GM18873 (cell line): ENCODE results near the gene ANKRD49.

Experiments
- ATAC-seq: cut with Tn5 transposase; IDR thresholded peaks from one replicate; pipeline ENCODE4 v1.9.1; 2021; ENCODE audit warnings: mild to moderate bottlenecking, moderate library complexity, moderate number of reproducible peaks; ENCODE audit not compliant: unreplicated experiment, low FRiP score

Gene ANKRD49

DNA sequence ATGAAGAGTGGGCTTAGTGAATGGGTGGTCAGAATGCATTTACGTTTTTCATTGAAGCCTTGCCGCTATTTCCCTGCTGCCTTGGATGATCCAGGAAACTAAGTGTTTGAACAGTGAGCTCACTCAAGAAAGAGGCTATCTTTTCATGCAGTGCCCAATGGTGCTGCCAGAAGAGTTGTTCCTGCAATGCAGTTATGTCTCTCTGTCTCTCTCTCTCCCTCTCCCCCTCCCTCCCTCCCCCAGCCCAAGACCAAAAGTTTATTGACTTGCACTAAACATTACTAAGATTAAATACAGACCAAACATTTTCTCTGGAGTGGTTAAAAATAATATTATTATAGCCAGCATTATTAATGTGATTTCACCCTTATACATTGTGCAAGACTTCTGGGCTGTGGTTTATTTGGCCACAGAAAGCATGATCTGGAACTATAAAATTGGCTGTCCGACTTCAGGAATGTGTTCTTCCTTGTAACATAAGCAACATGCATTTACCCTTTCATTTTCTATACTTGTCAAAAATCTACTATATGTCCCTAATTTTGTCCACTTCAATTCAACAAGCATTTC lies 43.3 kb downstream of the ANKRD49 start:
- ATAC-seq, result no peak

DNA sequence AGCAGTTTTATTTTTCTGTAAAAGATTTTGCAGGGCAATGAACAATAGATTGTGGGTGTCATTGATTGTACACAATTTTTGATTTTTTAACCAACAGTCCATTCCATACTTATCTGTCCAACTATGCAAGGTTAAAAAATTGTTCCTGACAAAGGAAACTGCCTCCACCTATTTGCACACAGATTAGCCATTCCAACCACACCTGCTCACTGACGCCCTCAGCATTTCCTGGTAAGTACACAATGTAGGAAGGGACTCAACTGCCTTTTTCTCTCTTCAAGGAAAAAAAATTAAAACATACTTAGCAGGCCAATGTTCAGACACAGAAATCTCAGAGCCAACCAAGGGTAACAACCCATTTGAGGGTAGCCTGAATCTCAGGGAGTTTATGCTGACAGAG lies 45.6 kb downstream of the ANKRD49 start:
- no peak for ATAC-seq

DNA sequence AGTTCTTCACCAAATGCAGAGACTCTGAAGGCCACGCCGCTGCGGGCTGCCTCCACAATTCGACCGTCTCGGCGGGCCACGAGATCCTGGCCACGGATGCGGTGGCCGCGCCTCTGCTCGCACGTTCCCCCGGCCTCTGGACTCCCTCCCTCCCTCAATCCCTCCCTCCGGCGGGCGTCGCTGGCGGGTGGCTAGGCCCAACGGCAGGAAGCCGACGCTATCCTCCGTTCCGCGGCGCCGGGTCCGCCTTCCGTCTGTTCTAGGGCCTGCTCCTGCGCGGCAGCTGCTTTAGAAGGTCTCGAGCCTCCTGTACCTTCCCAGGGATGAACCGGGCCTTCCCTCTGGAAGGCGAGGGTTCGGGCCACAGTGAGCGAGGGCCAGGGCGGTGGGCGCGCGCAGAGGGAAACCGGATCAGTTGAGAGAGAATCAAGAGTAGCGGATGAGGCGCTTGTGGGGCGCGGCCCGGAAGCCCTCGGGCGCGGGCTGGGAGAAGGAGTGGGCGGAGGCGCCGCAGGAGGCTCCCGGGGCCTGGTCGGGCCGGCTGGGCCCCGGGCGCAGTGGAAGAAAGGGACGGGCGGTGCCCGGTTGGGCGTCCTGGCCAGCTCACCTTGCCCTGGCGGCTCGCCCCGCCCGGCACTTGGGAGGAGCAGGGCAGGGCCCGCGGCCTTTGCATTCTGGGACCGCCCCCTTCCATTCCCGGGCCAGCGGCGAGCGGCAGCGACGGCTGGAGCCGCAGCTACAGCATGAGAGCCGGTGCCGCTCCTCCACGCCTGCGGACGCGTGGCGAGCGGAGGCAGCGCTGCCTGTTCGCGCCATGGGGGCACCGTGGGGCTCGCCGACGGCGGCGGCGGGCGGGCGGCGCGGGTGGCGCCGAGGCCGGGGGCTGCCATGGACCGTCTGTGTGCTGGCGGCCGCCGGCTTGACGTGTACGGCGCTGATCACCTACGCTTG lies 50.2 kb downstream of the ANKRD49 start, which contains the start of gene FUT4:
Gene FUT4 (plus strand): TSS at position 227 of the 951 bp plus-strand sequence. CDS start 213 bp downstream, at position 440.
- ATAC-seq, result peak; percentile 86

DNA sequence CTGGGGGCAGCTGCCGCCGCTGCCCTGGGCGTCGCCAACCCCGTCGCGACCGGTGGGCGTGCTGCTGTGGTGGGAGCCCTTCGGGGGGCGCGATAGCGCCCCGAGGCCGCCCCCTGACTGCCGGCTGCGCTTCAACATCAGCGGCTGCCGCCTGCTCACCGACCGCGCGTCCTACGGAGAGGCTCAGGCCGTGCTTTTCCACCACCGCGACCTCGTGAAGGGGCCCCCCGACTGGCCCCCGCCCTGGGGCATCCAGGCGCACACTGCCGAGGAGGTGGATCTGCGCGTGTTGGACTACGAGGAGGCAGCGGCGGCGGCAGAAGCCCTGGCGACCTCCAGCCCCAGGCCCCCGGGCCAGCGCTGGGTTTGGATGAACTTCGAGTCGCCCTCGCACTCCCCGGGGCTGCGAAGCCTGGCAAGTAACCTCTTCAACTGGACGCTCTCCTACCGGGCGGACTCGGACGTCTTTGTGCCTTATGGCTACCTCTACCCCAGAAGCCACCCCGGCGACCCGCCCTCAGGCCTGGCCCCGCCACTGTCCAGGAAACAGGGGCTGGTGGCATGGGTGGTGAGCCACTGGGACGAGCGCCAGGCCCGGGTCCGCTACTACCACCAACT lies 51.0 kb downstream of the ANKRD49 start:
- no peak for ATAC-seq

GRCh38 chr11:94545264-94546161 lies 51.7 kb downstream of the ANKRD49 start:
- ATAC-seq, result no peak

GRCh38 chr11:94546162-94546470 lies 52.3 kb downstream of the ANKRD49 start:
- no peak for ATAC-seq

GRCh38 chr11:94546886-94547285 lies 53.1 kb downstream of the ANKRD49 start:
- ATAC-seq, result no peak

DNA sequence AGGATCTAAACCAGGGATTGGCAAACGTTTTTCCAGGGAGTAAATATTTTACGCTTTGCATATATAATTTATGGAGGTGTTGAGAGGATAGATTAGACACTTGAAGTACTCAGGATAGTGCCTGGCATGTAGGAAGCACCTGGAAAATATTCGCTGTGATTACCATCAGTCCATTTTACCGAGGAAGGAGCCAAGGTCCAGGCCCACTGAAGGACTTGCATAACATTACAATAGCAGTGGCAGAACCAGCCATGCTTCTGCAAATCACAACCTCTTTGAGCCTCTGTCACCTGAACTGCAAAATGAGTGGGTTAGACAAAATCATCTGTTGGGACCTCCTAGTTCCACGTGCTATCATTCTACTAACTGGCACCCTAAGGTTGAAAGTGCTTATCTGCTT lies 55.4 kb downstream of the ANKRD49 start:
- ATAC-seq, result no peak
